ENCODE data around the gene SLC40A1. TPM values are rescaled to one million over a fixed set of nuclear protein-coding genes. Genes with fewer than 3 reads are reported as not detected.

SLC40A1 gene
- total RNA-seq, 1 donor, result 19.7 TPM

GRCh38 chr2:189517847-189518535 lies 62.6 kb downstream of the SLC40A1 start:
- no peak for TF ChIP-seq CTCF (IDR thresholded peaks at IDR 0.05; ENCODE audit: insufficient read depth, low read length)
- no peak overlapping the region for H3K4me3 ChIP-seq (ENCODE audit: low read depth, low read length)
- peak; percentile 60 for DNase-seq (ENCODE audit: low read depth)

DNA sequence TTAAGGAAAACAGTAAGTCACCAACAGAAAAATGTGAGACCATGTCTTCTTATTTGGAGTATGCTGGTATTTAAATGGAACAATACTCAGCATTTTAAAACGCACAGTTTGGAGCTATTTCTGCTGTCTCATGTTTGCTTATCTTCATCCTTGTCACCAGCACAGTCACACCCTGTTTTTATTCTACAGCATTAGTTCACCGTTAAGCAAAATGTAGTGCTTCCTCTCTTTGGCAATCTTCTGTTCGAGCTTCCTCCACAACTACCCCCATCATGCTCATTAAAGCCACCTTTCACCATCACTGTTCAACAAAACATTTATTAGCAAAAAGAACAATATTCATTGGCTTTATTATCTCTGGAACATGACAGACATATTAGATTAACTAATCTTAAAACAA lies 64.0 kb downstream of the SLC40A1 start:
- no peak for TF ChIP-seq CTCF (IDR thresholded peaks at IDR 0.05; ENCODE audit: insufficient read depth, low read length)
- peak; percentile 32 for DNase-seq (ENCODE audit: low read depth)
- H3K4me3 ChIP-seq (ENCODE audit: low read depth, low read length), result no peak overlapping the region

DNA sequence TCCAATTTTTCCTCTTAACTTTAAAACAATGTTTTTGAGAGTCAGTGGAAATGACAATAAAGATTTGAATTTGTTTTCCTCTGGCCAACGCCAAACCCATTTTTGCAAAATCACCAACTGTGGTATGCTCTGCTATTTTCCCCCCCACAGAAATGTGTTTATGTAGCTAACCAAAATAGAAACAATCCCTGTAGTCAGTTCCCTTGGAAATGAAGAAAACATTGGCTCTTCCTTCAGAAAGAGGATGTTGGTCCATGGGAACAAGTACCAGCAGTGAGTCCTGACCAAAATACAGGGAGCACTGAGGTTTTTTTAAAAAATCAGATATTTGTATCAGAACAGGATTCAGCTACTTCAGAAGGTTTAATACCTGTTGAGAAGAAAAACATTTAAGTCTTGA lies 65.3 kb downstream of the SLC40A1 start:
- peak; percentile 49 for DNase-seq (ENCODE audit: low read depth)
- H3K4me3 ChIP-seq (ENCODE audit: low read depth, low read length), result no peak overlapping the region
- no peak for TF ChIP-seq CTCF (IDR thresholded peaks at IDR 0.05; ENCODE audit: insufficient read depth, low read length)

GRCh38 chr2:189514104-189514503 lies 66.5 kb downstream of the SLC40A1 start:
- no peak for TF ChIP-seq CTCF (IDR thresholded peaks at IDR 0.05; ENCODE audit: insufficient read depth, low read length)
- no peak for DNase-seq (ENCODE audit: low read depth)

DNA sequence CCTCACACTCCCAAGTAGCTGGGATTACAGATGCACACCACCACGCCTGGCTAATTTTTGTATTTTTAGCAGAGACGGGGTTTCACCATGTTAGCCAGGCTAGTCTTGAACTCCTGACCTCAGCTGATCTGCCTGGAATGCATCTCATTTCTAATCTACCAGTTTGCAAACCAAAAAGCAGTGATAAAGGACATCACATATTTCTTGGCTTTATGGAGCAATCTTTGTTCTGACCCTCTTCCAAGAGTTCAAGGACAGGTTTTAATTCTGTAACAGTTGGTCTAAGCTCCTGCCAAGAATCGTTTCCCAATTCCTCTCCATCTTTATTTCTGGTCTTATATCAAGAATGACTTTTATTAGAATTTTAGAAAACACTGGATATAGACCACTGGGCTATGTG lies 67.7 kb downstream of the SLC40A1 start:
- H3K4me3 ChIP-seq (ENCODE audit: low read depth, low read length), result no peak overlapping the region
- peak; percentile 81 for DNase-seq (ENCODE audit: low read depth)
- TF ChIP-seq CTCF (IDR thresholded peaks at IDR 0.05; ENCODE audit: insufficient read depth, low read length), result no peak

More at GRCh38 chr2:189514104-189514503, 66.5 kb downstream of the SLC40A1 start:
- H3K4me3 ChIP-seq (ENCODE audit: low read depth, low read length), result no peak overlapping the region

DNA sequence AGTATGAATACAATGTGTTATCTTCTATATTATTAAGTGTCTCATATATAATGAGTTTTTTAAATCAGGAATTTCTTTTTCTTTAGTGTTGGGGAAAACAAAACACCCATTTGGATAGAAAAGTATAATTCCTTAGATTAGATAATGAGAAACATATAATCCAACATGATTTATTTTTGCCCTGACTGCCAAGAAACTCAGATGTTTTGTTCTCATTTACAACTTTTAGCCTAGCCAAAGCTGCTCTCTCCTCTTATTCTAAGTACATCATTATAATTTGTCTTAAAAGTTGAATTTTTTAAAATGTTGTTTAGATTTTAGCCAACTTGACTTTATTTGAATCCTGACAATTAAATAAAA lies 68.6 kb downstream of the SLC40A1 start:
- H3K4me3 ChIP-seq (ENCODE audit: low read depth, low read length), result no peak overlapping the region
- DNase-seq (ENCODE audit: low read depth), result peak; percentile 52
- no peak for TF ChIP-seq CTCF (IDR thresholded peaks at IDR 0.05; ENCODE audit: insufficient read depth, low read length)

Data from fibroblast of the aortic adventitia (primary cell).